Measurements from ENCODE around the gene NXPE2. TPM values are rescaled to one million over a fixed set of nuclear protein-coding genes. Genes with fewer than 3 reads are reported as not detected.

Gene NXPE2
- total RNA-seq (2014; rRNA removed; shearing (Covaris generic)), result not detected in 2 replicates

DNA sequence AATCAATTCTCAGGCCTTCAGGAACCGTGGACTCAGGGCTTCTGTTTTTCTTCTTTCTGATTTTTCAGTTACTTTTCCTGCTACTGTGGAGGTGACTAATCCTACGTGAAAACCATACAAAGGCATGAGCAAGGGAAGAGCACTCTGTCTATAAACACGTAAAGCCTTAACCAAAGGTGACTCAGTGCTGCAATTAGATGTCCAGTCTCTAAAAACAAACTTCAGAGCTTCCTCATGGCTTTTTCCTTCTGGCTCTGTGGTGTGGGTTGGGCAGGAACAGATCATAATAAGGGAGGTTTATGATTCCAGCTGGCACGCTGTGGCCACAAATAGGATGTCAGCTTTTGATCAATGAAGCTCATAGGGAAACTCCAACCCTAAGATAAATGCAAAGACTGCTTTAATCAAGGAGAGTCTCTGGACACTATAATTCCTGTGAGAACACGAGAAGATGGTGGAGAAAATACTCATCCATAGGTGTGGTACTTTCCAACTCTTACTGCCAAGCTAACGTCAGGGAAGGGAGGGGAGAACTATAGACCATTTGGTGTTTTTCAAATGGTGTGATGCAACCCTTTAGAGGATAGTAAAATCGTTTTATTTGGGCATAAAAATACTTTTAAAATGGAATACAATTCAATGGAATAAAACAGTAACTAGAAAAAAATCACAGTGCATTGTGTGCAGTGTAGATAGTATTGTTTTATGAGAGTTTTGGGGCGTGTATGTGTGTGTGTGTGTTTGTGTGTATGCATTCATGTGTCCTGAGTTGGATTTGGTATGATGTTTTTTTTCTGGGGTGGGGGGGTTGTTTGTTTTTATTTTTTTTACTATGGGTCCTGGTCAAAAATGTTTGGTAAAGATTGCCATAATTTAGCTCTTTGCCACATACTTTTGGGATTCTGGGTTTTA lies at the start of gene NXPE2:
Gene NXPE2, plus strand, starts transcription at position 403 of the 912 bp plus-strand sequence. Its CDS starts 49 bp downstream, at position 452.

Other genes starting within 250 kb of the NXPE2 start
- 118 and 139 TPM in 2 replicates for gene REXO2, start 239.1 kb upstream of the NXPE2 start, total RNA-seq (2014; rRNA removed; shearing (Covaris generic))
- gene NXPE1, start 118.6 kb upstream of the NXPE2 start, total RNA-seq (2014; rRNA removed; shearing (Covaris generic)), result not detected in 2 replicates
- gene NXPE4, start 82.7 kb upstream of the NXPE2 start, total RNA-seq (2014; rRNA removed; shearing (Covaris generic)), result not detected in 2 replicates